Measurements from ENCODE around the gene EGLN3.

Gene EGLN3

GRCh38 chr14:33915682-33916081 lies 35.2 kb downstream of the EGLN3 start:
- TF ChIP-seq, protein P1, sequence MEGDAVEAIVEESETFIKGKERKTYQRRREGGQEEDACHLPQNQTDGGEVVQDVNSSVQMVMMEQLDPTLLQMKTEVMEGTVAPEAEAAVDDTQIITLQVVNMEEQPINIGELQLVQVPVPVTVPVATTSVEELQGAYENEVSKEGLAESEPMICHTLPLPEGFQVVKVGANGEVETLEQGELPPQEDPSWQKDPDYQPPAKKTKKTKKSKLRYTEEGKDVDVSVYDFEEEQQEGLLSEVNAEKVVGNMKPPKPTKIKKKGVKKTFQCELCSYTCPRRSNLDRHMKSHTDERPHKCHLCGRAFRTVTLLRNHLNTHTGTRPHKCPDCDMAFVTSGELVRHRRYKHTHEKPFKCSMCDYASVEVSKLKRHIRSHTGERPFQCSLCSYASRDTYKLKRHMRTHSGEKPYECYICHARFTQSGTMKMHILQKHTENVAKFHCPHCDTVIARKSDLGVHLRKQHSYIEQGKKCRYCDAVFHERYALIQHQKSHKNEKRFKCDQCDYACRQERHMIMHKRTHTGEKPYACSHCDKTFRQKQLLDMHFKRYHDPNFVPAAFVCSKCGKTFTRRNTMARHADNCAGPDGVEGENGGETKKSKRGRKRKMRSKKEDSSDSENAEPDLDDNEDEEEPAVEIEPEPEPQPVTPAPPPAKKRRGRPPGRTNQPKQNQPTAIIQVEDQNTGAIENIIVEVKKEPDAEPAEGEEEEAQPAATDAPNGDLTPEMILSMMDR (conservative IDR thresholded peaks at IDR 0.05; ENCODE audit: low read depth, low read length), result no peak
- Histone ChIP-seq H3K4me2 (no peak overlapping the region), H3K79me2 (ENCODE audit: insufficient read depth, low read depth) (no peaks in the 10 kb centered on the region), H3K4me3 (IDR thresholded peaks at IDR 0.05; ENCODE audit: insufficient read depth, low read depth, low read length) (no peak overlapping the region), H4K20me1 (ENCODE audit: insufficient read depth) (no peaks in the 10 kb centered on the region), H3K36me3 (ENCODE audit: insufficient read depth) (no peaks in the 10 kb centered on the region), H3K9ac (no peak overlapping the region), H2AFZ (ENCODE audit: low read depth) (no peak overlapping the region), H3K4me1 (ENCODE audit: low read depth, poor library complexity, severe bottlenecking) (no peaks in the 10 kb centered on the region), H3K27ac (no peak overlapping the region), H3K27me3 (ENCODE audit: insufficient read depth, low read depth) (no peaks in the 10 kb centered on the region)

GRCh38 chr14:33914676-33915516 lies 36.0 kb downstream of the EGLN3 start:
- Histone ChIP-seq H3K4me2 (no peak overlapping the region), H4K20me1 (ENCODE audit: insufficient read depth) (no peaks in the 10 kb centered on the region), H3K4me1 (ENCODE audit: low read depth, poor library complexity, severe bottlenecking) (no peaks in the 10 kb centered on the region), H3K9ac (no peak overlapping the region), H3K27ac (no peak overlapping the region), H2AFZ (ENCODE audit: low read depth) (no peak overlapping the region), H3K36me3 (ENCODE audit: insufficient read depth) (no peaks in the 10 kb centered on the region), H3K79me2 (ENCODE audit: insufficient read depth, low read depth) (no peaks in the 10 kb centered on the region), H3K4me3 (IDR thresholded peaks at IDR 0.05; ENCODE audit: insufficient read depth, low read depth, low read length) (no peak overlapping the region), H3K27me3 (ENCODE audit: insufficient read depth, low read depth) (no peaks in the 10 kb centered on the region)
- TF ChIP-seq, protein P1 (conservative IDR thresholded peaks at IDR 0.05; ENCODE audit: low read depth, low read length), result no peak

- H3K27me3 ChIP-seq (ENCODE audit: insufficient read depth, low read depth), result no peaks in the 10 kb centered on the region
- H3K27ac ChIP-seq, result no peak overlapping the region
- H4K20me1 ChIP-seq (ENCODE audit: insufficient read depth), result no peaks in the 10 kb centered on the region
- no peaks in the 10 kb centered on the region for H3K36me3 ChIP-seq (ENCODE audit: insufficient read depth)
- TF ChIP-seq, protein P1 (conservative IDR thresholded peaks at IDR 0.05; ENCODE audit: low read depth, low read length), result no peak
- H3K4me3 ChIP-seq (IDR thresholded peaks at IDR 0.05; ENCODE audit: insufficient read depth, low read depth, low read length), result no peak overlapping the region
- H2AFZ ChIP-seq (ENCODE audit: low read depth), result no peak overlapping the region
- H3K9ac ChIP-seq, result no peak overlapping the region
- H3K4me2 ChIP-seq, result no peak overlapping the region
- no peaks in the 10 kb centered on the region for H3K4me1 ChIP-seq (ENCODE audit: low read depth, poor library complexity, severe bottlenecking)
- H3K79me2 ChIP-seq (ENCODE audit: insufficient read depth, low read depth), result no peaks in the 10 kb centered on the region
Measured at GRCh38 chr14:33911046-33911445, 39.8 kb downstream of the EGLN3 start.

GRCh38 chr14:33910435-33910834 lies 40.4 kb downstream of the EGLN3 start:
- Histone ChIP-seq H3K79me2 (ENCODE audit: insufficient read depth, low read depth) (no peaks in the 10 kb centered on the region), H3K27ac (no peak overlapping the region), H3K9ac (no peak overlapping the region), H3K4me1 (ENCODE audit: low read depth, poor library complexity, severe bottlenecking) (no peaks in the 10 kb centered on the region), H3K27me3 (ENCODE audit: insufficient read depth, low read depth) (no peaks in the 10 kb centered on the region), H4K20me1 (ENCODE audit: insufficient read depth) (no peaks in the 10 kb centered on the region), H3K36me3 (ENCODE audit: insufficient read depth) (no peaks in the 10 kb centered on the region), H2AFZ (ENCODE audit: low read depth) (no peak overlapping the region), H3K4me3 (IDR thresholded peaks at IDR 0.05; ENCODE audit: insufficient read depth, low read depth, low read length) (no peak overlapping the region), H3K4me2 (no peak overlapping the region)
- TF ChIP-seq, protein P1 (conservative IDR thresholded peaks at IDR 0.05; ENCODE audit: low read depth, low read length), result no peak

All from KMS-11 (cell line).